Astrocyte (in vitro differentiated cells and primary cell): Measurements from ENCODE around the gene SCAMP1. TPM values are rescaled to one million over a fixed set of nuclear protein-coding genes. Genes with fewer than 3 reads are reported as not detected.
"Not testable (repeated sequence)": the region's sequence is repeated elsewhere in the genome, so short reads cannot be mapped to it uniquely, and the experiment has no call there.

Experiments used
- DNase-seq: peaks from one replicate; pipeline ENCODE4 v3.0.0-alpha.2; 2010; ENCODE audit warnings: low read depth
- FAIRE-seq: peaks from 2 replicates; lab custom pipeline; 2011; peaks lifted over from hg19 to GRCh38; lab: Jason Lieb, UNC
- H2AFZ ChIP-seq: 2 replicates; pipeline ENCODE4 v1.6.0; 2012; ENCODE audit warnings: low read depth, low read length, inconsistent platforms
- H3K27ac ChIP-seq: 2 replicates; pipeline ENCODE4 v1.5.1; 2011; ENCODE audit warnings: low read depth, low read length, inconsistent platforms
- H3K27me3 ChIP-seq: 2 replicates; pipeline ENCODE4 v1.6.0; 2011; ENCODE audit warnings: low read length, inconsistent platforms; ENCODE audit not compliant: insufficient read depth
- H3K36me3 ChIP-seq: 2 replicates; pipeline ENCODE4 v1.5.1; 2011; ENCODE audit warnings: low read length, inconsistent platforms; ENCODE audit not compliant: insufficient read depth
- H3K4me1 ChIP-seq: 2 replicates; pipeline ENCODE4 v1.5.1; 2011; ENCODE audit warnings: low read length, inconsistent platforms; ENCODE audit not compliant: insufficient read depth
- H3K4me2 ChIP-seq: 2 replicates; pipeline ENCODE4 v1.6.0; 2012; ENCODE audit warnings: low read length, inconsistent platforms
- H3K4me3 ChIP-seq: 2 replicates; pipeline ENCODE4 v1.5.1; 2011; ENCODE audit warnings: low read depth, mild to moderate bottlenecking, low read length, inconsistent platforms; ENCODE audit not compliant: insufficient read depth
- H3K79me2 ChIP-seq: 2 replicates; pipeline ENCODE4 v1.6.0; 2012; ENCODE audit warnings: mild to moderate bottlenecking, low read length, inconsistent platforms; ENCODE audit not compliant: insufficient read depth
- H3K9ac ChIP-seq: 2 replicates; pipeline ENCODE4 v1.6.0; 2012; ENCODE audit warnings: mild to moderate bottlenecking, low read length, inconsistent platforms
- H3K9me3 ChIP-seq: 2 replicates; pipeline ENCODE4 v1.5.1; 2012; ENCODE audit warnings: low read depth, mild to moderate bottlenecking, low read length, inconsistent platforms; ENCODE audit not compliant: insufficient read depth
- H4K20me1 ChIP-seq: 2 replicates; pipeline ENCODE4 v1.6.0; 2012; ENCODE audit warnings: low read length, inconsistent platforms; ENCODE audit not compliant: insufficient read depth
- H3K27ac Mint-ChIP-seq: one replicate; pipeline ENCODE4 v1.8.0; 2021; ENCODE audit warnings: mild to moderate bottlenecking, mixed read lengths; ENCODE audit not compliant: unreplicated experiment
- H3K27me3 Mint-ChIP-seq: one replicate; pipeline ENCODE4 v1.8.0; 2021; ENCODE audit warnings: low read depth, mixed read lengths; ENCODE audit not compliant: unreplicated experiment
- H3K36me3 Mint-ChIP-seq: one replicate; pipeline ENCODE4 v1.8.0; 2021; ENCODE audit warnings: low read depth, mixed read lengths; ENCODE audit not compliant: unreplicated experiment
- H3K4me1 Mint-ChIP-seq: one replicate; pipeline ENCODE4 v1.8.0; 2021; ENCODE audit warnings: low read depth, mixed read lengths; ENCODE audit not compliant: unreplicated experiment
- H3K4me3 Mint-ChIP-seq: one replicate; pipeline ENCODE4 v1.8.0; 2021; ENCODE audit warnings: mild to moderate bottlenecking, moderate library complexity, mixed read lengths; ENCODE audit not compliant: unreplicated experiment
- H3K9me3 Mint-ChIP-seq: one replicate; pipeline ENCODE4 v1.8.0; 2021; ENCODE audit warnings: mild to moderate bottlenecking, mixed read lengths; ENCODE audit not compliant: unreplicated experiment
- CTCF ChIP-seq: IDR thresholded peaks from 2 replicates; pipeline ENCODE4 v1.5.1; 2011; ENCODE audit warnings: low read depth, mild to moderate bottlenecking, inconsistent platforms, low read length, moderate library complexity; ENCODE audit not compliant: insufficient read depth
- EZH2 ChIP-seq: IDR thresholded peaks from 2 replicates; pipeline ENCODE4 v1.6.1; 2012; ENCODE audit warnings: mild to moderate bottlenecking, low read length, inconsistent platforms; ENCODE audit not compliant: insufficient read depth
- total RNA-seq: library from RNA; stranded (reverse); gene quantifications from 2 replicates; pipeline ENCODE4 v1.2.1, GENCODE V29; 2021

SCAMP1 gene
- total RNA-seq, 1 donor from 2014 or later: 52.6 TPM

GRCh38 chr5:78377718-78378105 is 17.3 kb downstream of the SCAMP1 start:
- Mint-ChIP-seq H3K4me1 (peaks cover 10% of the 10 kb centered on the region), H3K27me3 (no peaks in the 10 kb centered on the region), H3K27ac (no peak overlapping the region), H3K9me3 (no peaks in the 10 kb centered on the region), H3K4me3 (no peak overlapping the region), H3K36me3 (peaks cover 3% of the 10 kb centered on the region)
- H3K9me3 ChIP-seq: no peaks in the 10 kb centered on the region
- H4K20me1 ChIP-seq: peaks cover 48% of the 10 kb centered on the region
- peaks cover 21% of the 10 kb centered on the region for H3K79me2 ChIP-seq
- H3K4me2 ChIP-seq: no peak overlapping the region
- peaks cover 3% of the 10 kb centered on the region for H3K4me1 ChIP-seq
- H3K27ac ChIP-seq: no peak overlapping the region
- TF ChIP-seq EZH2 (no peak), CTCF (no peak)
- H3K4me3 ChIP-seq: no peak overlapping the region
- no peaks in the 10 kb centered on the region for H3K27me3 ChIP-seq
- DNase-seq (no peak), FAIRE-seq (no peak)
- H3K36me3 ChIP-seq: no peaks in the 10 kb centered on the region
- no peak overlapping the region for H2AFZ ChIP-seq
- H3K9ac ChIP-seq: no peak overlapping the region

GRCh38 chr5:78387468-78388153 is 27.2 kb downstream of the SCAMP1 start:
- H3K4me1 ChIP-seq: no peaks in the 10 kb centered on the region
- H4K20me1 ChIP-seq: peaks cover 28% of the 10 kb centered on the region
- H2AFZ ChIP-seq: no peak overlapping the region
- H3K4me3 Mint-ChIP-seq: no peak overlapping the region
- no peak overlapping the region for H3K27ac Mint-ChIP-seq
- H3K27me3 ChIP-seq: no peaks in the 10 kb centered on the region
- DNase-seq: no peak
- H3K9me3 ChIP-seq: no peaks in the 10 kb centered on the region
- peaks cover 2% of the 10 kb centered on the region for H3K9me3 Mint-ChIP-seq
- TF ChIP-seq EZH2 (no peak), CTCF (no peak)
- H3K27me3 Mint-ChIP-seq: no peaks in the 10 kb centered on the region
- FAIRE-seq: no peak
- H3K4me2 ChIP-seq: no peak overlapping the region
- peaks cover 13% of the 10 kb centered on the region for H3K36me3 Mint-ChIP-seq
- H3K4me3 ChIP-seq: no peak overlapping the region
- H3K9ac ChIP-seq: no peak overlapping the region
- H3K36me3 ChIP-seq: no peaks in the 10 kb centered on the region
- H3K79me2 ChIP-seq: peaks cover 22% of the 10 kb centered on the region
- no peak overlapping the region for H3K27ac ChIP-seq
- no peaks in the 10 kb centered on the region for H3K4me1 Mint-ChIP-seq

GRCh38 chr5:78391357-78391756 is 30.9 kb downstream of the SCAMP1 start:
- H3K27me3 Mint-ChIP-seq, FAIRE-seq: not testable (repeated sequence)
- peaks cover 11% of the 10 kb centered on the region for H4K20me1 ChIP-seq

More at GRCh38 chr5:78391357-78391756, 30.9 kb downstream of the SCAMP1 start:
- peaks cover 14% of the 10 kb centered on the region for H3K79me2 ChIP-seq
- not testable (repeated sequence) for DNase-seq, H3K27ac Mint-ChIP-seq, H3K9me3 Mint-ChIP-seq, H2AFZ ChIP-seq, H3K9ac ChIP-seq, H3K36me3 ChIP-seq, H3K4me3 Mint-ChIP-seq, H3K27ac ChIP-seq, H3K4me1 ChIP-seq, H3K4me1 Mint-ChIP-seq, H3K9me3 ChIP-seq, H3K4me2 ChIP-seq, H3K27me3 ChIP-seq, H3K4me3 ChIP-seq
- H3K36me3 Mint-ChIP-seq: peaks cover 11% of the 10 kb centered on the region
